HG03135 (cell line): ENCODE results near the gene TH.

ENCODE experiments used
- ATAC-seq: cut with Tn5 transposase; IDR thresholded peaks from one replicate; pipeline ENCODE4 v1.9.1; 2021; ENCODE audit warnings: mild to moderate bottlenecking, moderate library complexity; ENCODE audit not compliant: unreplicated experiment

TH gene

GRCh38 chr11:2163428-2163978, 8.1 kb downstream of the TH start:
- ATAC-seq: no peak

DNA sequence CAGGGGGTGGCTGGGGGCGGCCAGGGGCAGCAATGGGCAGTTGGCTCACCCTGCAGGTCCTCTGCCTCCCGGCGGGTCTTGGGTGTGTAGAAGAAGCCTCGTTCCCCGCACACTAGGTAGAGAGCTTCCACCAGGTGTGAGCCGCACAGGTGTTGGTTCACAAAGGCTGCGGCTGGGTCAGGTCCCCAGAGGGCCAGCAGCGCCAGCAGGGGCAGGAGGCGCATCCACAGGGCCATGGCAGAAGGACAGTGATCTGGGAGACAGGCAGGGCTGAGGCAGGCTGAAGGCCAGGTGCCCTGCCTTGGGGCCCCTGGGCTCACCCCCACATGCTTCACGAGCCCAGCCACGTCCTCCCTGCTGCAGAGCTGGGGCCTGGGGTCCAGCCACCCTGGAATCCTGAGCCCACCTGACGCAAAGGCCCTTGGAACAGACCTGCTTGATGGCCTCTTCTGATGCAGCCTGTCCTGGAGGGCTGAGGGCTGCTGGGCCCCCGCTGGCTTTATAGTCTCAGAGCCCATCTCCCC, 10.8 kb downstream of the TH start, which contains the start of gene INS:
TSS of gene INS (minus strand) at position 474 of the 524 bp plus-strand sequence. CDS start at position 236, 238 bp downstream.
- no peak for ATAC-seq

- ATAC-seq: no peak
Observed at GRCh38 chr11:2159536-2160413, 11.8 kb downstream of the TH start.

- ATAC-seq: no peak
Observed at GRCh38 chr11:2158966-2159365, 12.6 kb downstream of the TH start.

DNA sequence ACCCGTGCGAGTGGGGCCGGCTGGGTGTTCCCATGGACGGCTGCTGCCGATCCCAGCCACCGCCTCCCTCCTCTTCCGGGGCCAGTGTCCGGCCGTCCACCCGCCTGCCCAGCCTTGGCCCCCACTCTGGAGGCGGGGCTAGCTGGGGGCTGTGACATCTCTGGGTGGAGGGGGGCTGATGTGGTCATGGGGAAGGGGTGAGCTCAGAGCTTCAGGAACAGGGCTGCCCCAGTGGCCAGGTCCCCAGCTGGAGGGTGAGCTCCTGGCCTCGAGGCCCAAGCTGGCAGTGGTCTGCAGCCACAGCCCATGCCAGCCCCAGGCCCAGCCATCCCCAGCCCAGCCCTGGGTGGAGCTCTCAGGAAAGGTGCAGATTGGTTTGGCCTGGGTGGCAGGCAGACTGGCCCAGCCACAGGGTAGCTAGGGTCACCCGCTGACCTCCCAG, 13.3 kb downstream of the TH start:
- ATAC-seq: no peak

DNA sequence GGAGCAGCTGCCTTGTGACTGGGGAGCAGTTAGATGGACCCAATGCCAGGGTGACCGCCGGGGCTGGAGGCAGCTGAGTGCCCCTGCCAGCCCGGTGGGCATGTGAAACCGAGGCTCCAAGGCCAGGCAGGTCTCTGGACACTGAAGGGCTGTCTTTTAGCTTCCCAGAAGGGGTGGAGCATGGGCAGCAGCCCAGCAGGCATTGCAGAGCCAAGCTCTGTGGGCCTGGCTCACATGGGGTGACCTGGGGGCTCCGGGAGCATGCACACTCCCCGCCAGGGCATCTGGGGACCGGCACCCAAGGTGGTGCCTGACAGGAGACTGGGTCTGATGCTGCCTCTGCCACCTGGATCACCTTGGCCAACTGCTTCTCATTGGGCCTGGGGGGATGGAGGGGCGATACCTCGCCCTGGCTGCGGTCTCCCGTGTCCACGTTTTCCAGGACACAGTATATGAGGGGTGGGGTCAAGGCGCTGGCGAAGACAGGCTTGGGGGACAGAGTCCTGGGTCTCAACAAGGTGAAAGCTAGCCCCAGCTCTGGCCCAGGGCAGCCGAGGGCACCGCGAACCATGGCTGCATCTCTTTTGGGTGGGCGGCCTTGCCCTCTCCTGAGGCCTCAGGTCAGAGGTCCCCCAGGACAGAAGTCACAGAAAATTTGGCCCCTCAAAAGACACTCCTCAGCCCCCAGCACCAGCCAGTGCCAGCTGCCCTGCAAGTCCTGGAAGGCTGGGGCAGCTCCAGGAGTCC, 14.1 kb downstream of the TH start:
- ATAC-seq: no peak

GRCh38 chr11:2156416-2157182, 15.0 kb downstream of the TH start:
- no peak for ATAC-seq

DNA sequence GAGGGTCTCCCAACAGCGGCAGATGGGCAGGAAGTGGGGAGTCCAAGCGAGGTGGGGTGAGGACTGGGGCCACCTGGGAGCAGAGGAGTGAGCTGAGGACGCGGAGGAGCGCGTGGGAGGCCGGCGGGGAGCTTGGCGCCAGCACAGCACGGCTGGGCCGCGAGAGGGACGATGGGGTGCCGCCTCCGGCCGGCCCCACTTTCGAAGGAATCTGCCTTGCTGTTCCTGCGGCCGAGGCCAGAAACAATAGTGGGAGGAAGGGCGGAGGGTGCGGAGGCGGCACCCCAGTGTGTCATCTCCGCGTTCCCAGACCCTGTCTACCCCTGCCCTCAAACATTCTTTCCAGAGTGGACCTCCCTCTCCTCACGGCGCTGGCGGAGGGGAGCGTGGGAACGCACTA, 16.1 kb downstream of the TH start:
- ATAC-seq: no peak

DNA sequence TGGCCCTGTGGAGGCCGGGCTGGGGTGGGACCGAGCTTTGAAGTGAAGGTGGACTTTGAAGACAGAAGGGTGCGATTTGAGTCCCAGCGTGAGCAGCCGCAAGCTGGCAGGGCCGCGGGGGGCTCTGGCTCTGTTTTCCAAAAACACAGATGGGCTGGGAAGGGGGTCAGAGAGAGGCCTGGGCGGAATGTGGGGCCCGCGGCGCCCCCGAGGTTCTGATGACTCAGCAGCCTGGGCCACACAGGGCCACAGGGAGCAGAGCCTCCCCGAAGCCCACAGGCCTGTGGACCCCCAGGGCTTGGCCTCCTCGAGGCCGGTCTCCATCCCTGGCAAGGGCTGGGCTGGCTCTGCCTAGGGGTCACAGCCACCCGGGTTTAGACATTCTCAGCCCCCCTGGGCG, 16.7 kb downstream of the TH start:
- no peak for ATAC-seq

- no peak for ATAC-seq
Observed at GRCh38 chr11:2154195-2154585, 17.4 kb downstream of the TH start.

- no peak for ATAC-seq
Observed at GRCh38 chr11:2153581-2154194, 17.9 kb downstream of the TH start.

GRCh38 chr11:2151500-2152257, 19.9 kb downstream of the TH start:
- ATAC-seq: no peak

- no peak for ATAC-seq
Observed at GRCh38 chr11:2149864-2150847, 21.5 kb downstream of the TH start.

- no peak for ATAC-seq
Observed at GRCh38 chr11:2149460-2149859, 22.2 kb downstream of the TH start.

DNA sequence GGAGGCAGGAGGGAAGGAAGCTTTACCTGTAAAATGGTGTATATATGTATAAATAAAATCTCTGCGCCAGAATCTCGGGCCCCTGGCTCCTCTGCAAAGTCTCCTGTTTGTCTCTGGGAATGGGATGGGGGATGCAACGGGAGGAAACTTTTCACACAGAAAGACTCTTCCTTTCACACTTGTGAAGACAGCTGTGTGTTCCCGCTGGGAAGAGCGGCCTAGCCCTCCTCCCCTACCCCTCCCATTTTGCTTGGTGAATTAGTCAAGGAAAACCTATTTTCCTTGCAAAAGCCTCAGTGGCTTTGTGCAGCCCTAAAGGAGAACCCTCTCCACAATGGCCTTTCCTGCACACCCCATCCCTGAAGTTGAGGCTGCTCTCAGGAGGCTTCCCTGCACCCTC, 23.0 kb downstream of the TH start:
- ATAC-seq: no peak

DNA sequence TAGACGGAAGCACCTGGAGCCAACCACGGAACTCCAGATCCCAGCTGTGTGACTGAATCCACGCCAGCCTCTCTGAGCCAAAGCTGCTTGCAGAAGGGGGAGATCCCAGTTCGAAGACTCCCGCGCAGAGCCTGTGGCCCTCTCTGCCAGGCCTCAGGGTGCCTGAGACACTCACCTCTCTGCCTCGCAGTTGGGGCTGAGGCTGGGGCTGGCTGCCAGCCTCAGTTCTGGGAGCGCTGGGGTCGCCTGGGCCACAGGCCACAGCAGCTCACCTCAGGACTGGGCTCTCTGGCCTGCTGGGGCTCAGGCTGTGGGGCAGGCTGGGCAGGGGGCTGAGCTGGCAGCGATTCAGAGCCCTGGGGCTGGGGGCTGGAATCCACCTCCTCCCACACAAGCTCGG, 24.2 kb downstream of the TH start:
- no peak for ATAC-seq

GRCh38 chr11:2146051-2146450, 25.6 kb downstream of the TH start:
- ATAC-seq: no peak

DNA sequence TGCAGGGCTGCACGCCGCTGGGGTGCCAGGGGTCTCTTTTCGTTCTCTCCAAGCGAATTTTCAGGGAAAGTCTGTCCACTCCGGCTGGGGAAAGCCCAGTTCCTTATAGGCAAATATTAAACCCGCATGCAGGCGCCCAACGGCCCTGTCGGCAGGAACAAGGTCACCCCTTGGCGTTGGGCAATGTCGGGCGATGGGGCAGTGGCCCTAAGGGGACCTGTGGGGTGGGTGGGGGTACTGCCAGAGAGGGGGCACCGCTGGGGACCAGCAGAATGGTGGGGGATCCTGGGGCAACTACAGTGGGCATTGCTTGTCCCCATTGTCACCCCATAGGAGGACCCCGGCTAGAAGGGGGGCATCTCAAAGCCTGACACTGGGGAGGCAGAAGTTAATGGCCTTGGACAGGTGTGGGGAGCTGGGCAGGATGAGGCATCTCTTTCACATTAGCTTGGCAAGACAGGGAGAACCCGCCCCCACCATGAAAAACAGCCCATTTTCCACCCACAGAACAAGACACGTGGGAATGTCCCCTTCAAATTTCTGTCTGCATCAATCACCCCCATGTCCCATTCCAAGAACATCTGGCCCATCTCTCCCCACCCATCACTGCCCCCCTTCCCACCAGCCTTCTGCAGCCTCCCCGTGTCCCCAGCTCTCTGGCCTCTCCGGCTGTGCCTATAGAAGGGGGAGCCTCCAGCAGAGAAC, 26.9 kb downstream of the TH start:
- ATAC-seq: no peak
